HepG2 (cell line): Measurements from ENCODE around the gene ZNF740. TPM values are rescaled to one million over a fixed set of nuclear protein-coding genes. Genes with fewer than 3 reads are reported as not detected.

ENCODE experiments used
- CCDC6 ChIP-seq: sonication (generic); formaldehyde crosslinking; IDR thresholded peaks from 2 replicates; pipeline ENCODE4 v1.8.1; 2022; ENCODE audit warnings: mild to moderate bottlenecking, missing genetic modification reagents, moderate library complexity
- ELF3 ChIP-seq: IDR thresholded peaks from 2 replicates; pipeline ENCODE4 v1.6.1; 2016; ENCODE audit warnings: missing genetic modification reagents, missing compliant biosample characterization
- GZF1 ChIP-seq: sonication (generic); formaldehyde crosslinking; IDR thresholded peaks from 2 replicates; pipeline ENCODE4 v1.5.1; 2020; ENCODE audit warnings: mild to moderate bottlenecking, missing genetic modification reagents
- HCFC1 ChIP-seq: fragments of 150-350 bp; IDR thresholded peaks from 2 replicates; pipeline ENCODE4 v1.6.1; 2014; ENCODE audit warnings: low read depth, low read length
- HMG20B ChIP-seq: conservative IDR thresholded peaks from 2 replicates; pipeline ENCODE4 v1.6.1; 2016; ENCODE audit warnings: missing genetic modification reagents, missing compliant biosample characterization
- HNF4G ChIP-seq, 2 experiments: sonication (generic) in 1 of 2; formaldehyde crosslinking in 1 of 2; IDR thresholded peaks; 2 replicates each; pipeline versions ENCODE4 v1.4.0 to v1.6.1; 2011 to 2020; ENCODE audit warnings: borderline replicate concordance in 2 of 2, low read depth in 2 of 2, mild to moderate bottlenecking in 2 of 2, low read length in 1 of 2, missing genetic modification reagents in 1 of 2, moderate library complexity in 1 of 2
- IKZF5 ChIP-seq: IDR thresholded peaks from 2 replicates; pipeline ENCODE4 v1.6.1; 2018; ENCODE audit warnings: missing genetic modification reagents, mild to moderate bottlenecking, missing compliant biosample characterization
- PAWR ChIP-seq: sonication (generic); formaldehyde crosslinking; IDR thresholded peaks from 2 replicates; pipeline ENCODE4 v1.4.0; 2020; ENCODE audit warnings: missing genetic modification reagents, mild to moderate bottlenecking, borderline replicate concordance
- PTBP1 ChIP-seq: fragments of 200-400 bp; formaldehyde crosslinking; IDR thresholded peaks from 2 replicates; pipeline ENCODE4 v1.6.1; 2018; ENCODE audit warnings: low read length, low read depth; ENCODE audit not compliant: poor library complexity, severe bottlenecking
- RFXANK ChIP-seq: IDR thresholded peaks from 2 replicates; pipeline ENCODE4 v1.6.1; 2016
- SIN3B ChIP-seq: fragments of 150-350 bp; IDR thresholded peaks from 2 replicates; pipeline ENCODE4 v1.6.1; 2014; ENCODE audit warnings: low read length
- TRIM24 ChIP-seq: sonication (generic); formaldehyde crosslinking; IDR thresholded peaks from 2 replicates; pipeline ENCODE4 v1.8.0; 2022; ENCODE audit warnings: mild to moderate bottlenecking, missing genetic modification reagents
- U2AF1 ChIP-seq: fragments of 200-400 bp; formaldehyde crosslinking; optimal IDR thresholded peaks from 2 replicates; pipeline ENCODE3; 2017; ENCODE audit warnings: mild to moderate bottlenecking, low read depth, low read length
- YEATS2 ChIP-seq: sonication (generic); formaldehyde crosslinking; IDR thresholded peaks from 2 replicates; pipeline ENCODE4 v1.4.0; 2020; ENCODE audit warnings: missing genetic modification reagents, borderline replicate concordance
- ZFY ChIP-seq: sonication (generic); formaldehyde crosslinking; IDR thresholded peaks from 2 replicates; pipeline ENCODE4 v1.4.0; 2020; ENCODE audit warnings: missing genetic modification reagents
- ZMAT3 ChIP-seq: sonication (generic); formaldehyde crosslinking; conservative IDR thresholded peaks from 2 replicates; pipeline ENCODE4 v1.7.0; 2021; ENCODE audit warnings: missing genetic modification reagents
- ZNF34 ChIP-seq: sonication (generic); formaldehyde crosslinking; IDR thresholded peaks from 2 replicates; pipeline ENCODE4 v1.4.0; 2020; ENCODE audit warnings: mild to moderate bottlenecking, missing genetic modification reagents, borderline replicate concordance
- ZNF383 ChIP-seq: sonication (generic); formaldehyde crosslinking; IDR thresholded peaks from 2 replicates; pipeline ENCODE4 v1.4.0; 2020; ENCODE audit warnings: missing genetic modification reagents, mild to moderate bottlenecking, borderline replicate concordance
- ZNF782 ChIP-seq: sonication (generic); formaldehyde crosslinking; IDR thresholded peaks from 2 replicates; pipeline ENCODE4 v1.4.0; 2020; ENCODE audit warnings: missing genetic modification reagents, mild to moderate bottlenecking, borderline replicate concordance
- polyA plus RNA-seq, 8 experiments: library from polyadenylated mRNA; depleted of rRNA in 3 of 8; stranded (reverse) in 7 of 8; unstranded in 1 of 8; fragments of >200 nt; fragmentation: Illumina TruSeq in 4 of 8; extraction: Trizol in 4 of 8; gene quantifications; 2 replicates each; pipeline versions ENCODE4 v1.2.1 to v1.2.3, GENCODE V29; 2011 to 2016; ENCODE audit warnings: low read depth in 4 of 8, missing spikeins in 1 of 8, mixed read lengths in 1 of 8; ENCODE audit not compliant: insufficient read depth in 1 of 8
- total RNA-seq, 5 experiments: library from RNA; depleted of rRNA; stranded (reverse); fragments of >200 nt; fragmentation: Illumina TruSeq; extraction: Trizol; gene quantifications; 2 replicates each; pipeline ENCODE4 v1.2.3, GENCODE V29; 2016; ENCODE audit warnings: low read depth in 1 of 5
- TF ChIP-seq, protein P1 (sequence below): sonication (generic); formaldehyde crosslinking; IDR thresholded peaks from 2 replicates; pipeline ENCODE4 v1.5.1; 2020; ENCODE audit warnings: missing genetic modification reagents, mild to moderate bottlenecking, borderline replicate concordance
- TF ChIP-seq, protein P2 (sequence below): sonication (generic); formaldehyde crosslinking; IDR thresholded peaks from 2 replicates; pipeline ENCODE4 v1.4.0; 2020; ENCODE audit warnings: missing genetic modification reagents
- TF ChIP-seq, protein P3 (sequence below): sonication (generic); formaldehyde crosslinking; IDR thresholded peaks from 2 replicates; pipeline ENCODE4 v1.4.0; 2020; ENCODE audit warnings: mild to moderate bottlenecking, missing genetic modification reagents

ZNF740 gene
- total and polyA plus RNA-seq, 2 of the 13 experiments (the other 11 are each of a cell fraction or from before 2014, with no cell fraction given) = 16.9 to 19.0 TPM

- TF ChIP-seq, protein P1, sequence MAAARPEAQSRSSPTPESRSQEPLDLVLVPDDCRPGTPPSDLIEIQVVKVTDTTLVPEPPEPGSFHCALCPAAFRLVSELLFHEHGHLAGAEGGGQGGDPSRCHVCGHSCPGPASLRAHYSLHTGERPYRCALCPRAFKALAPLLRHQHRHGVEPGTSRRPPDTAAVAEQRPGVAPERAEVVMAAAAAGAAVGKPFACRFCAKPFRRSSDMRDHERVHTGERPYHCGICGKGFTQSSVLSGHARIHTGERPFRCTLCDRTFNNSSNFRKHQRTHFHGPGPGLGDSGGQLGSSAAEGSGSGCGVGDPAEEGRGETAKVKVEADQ = peak; percentile 66; the same call in 1 of the 2 replicates
- TF ChIP-seq HNF4G (IDR thresholded peaks at IDR 0.05; ENCODE audit: borderline replicate concordance, low read depth, low read length) (no peak; the same call in 1 of the 2 replicates), HNF4G (CRISPR knock-in tag; IDR thresholded peaks at IDR 0.05; ENCODE audit: borderline replicate concordance, low read depth) (no peak; the same call in 1 of the 2 replicates), ZMAT3 (CRISPR knock-in tag) (peak; percentile 73), U2AF1 (peak; percentile 51), TRIM24 (CRISPR knock-in tag) (no peak), ZNF383 (CRISPR knock-in tag) (peak; percentile 94; the same call in 1 of the 2 replicates), CCDC6 (no peak), PTBP1 (peak; percentile 22), SIN3B (no peak), IKZF5 (peak; percentile 52), ELF3 (CRISPR knock-in tag) (no peak; the same call in 1 of the 2 replicates), ZNF34 (CRISPR knock-in tag) (no peak), ZFY (CRISPR knock-in tag) (peak; percentile 73), ZNF782 (0 out of 2 replicates have a peak, but pooled peaks have one; percentile 40), PAWR (CRISPR knock-in tag) (no peak), YEATS2 (peak; percentile 74), HMG20B (CRISPR knock-in tag) (peak; percentile 49; the same call in 1 of the 2 replicates), HCFC1 (peak; percentile 66), RFXANK (CRISPR knock-in tag) (no peak), GZF1 (CRISPR knock-in tag) (no peak)
- TF ChIP-seq, protein P2, sequence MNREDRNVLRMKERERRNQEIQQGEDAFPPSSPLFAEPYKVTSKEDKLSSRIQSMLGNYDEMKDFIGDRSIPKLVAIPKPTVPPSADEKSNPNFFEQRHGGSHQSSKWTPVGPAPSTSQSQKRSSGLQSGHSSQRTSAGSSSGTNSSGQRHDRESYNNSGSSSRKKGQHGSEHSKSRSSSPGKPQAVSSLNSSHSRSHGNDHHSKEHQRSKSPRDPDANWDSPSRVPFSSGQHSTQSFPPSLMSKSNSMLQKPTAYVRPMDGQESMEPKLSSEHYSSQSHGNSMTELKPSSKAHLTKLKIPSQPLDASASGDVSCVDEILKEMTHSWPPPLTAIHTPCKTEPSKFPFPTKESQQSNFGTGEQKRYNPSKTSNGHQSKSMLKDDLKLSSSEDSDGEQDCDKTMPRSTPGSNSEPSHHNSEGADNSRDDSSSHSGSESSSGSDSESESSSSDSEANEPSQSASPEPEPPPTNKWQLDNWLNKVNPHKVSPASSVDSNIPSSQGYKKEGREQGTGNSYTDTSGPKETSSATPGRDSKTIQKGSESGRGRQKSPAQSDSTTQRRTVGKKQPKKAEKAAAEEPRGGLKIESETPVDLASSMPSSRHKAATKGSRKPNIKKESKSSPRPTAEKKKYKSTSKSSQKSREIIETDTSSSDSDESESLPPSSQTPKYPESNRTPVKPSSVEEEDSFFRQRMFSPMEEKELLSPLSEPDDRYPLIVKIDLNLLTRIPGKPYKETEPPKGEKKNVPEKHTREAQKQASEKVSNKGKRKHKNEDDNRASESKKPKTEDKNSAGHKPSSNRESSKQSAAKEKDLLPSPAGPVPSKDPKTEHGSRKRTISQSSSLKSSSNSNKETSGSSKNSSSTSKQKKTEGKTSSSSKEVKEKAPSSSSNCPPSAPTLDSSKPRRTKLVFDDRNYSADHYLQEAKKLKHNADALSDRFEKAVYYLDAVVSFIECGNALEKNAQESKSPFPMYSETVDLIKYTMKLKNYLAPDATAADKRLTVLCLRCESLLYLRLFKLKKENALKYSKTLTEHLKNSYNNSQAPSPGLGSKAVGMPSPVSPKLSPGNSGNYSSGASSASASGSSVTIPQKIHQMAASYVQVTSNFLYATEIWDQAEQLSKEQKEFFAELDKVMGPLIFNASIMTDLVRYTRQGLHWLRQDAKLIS (CRISPR knock-in tag) = no peak
- TF ChIP-seq, protein P3, sequence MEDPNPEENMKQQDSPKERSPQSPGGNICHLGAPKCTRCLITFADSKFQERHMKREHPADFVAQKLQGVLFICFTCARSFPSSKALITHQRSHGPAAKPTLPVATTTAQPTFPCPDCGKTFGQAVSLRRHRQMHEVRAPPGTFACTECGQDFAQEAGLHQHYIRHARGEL (CRISPR knock-in tag) = no peak
Measured at GRCh38 chr12:53180220-53180930, at the start of gene ZNF740, which contains the start of gene CSAD (continued).
